GM21529 (cell line): ENCODE results near the gene SLC25A14.

Experiments used
- ATAC-seq: cut with Tn5 transposase; IDR thresholded peaks from one replicate; pipeline ENCODE4 v1.9.1; 2021; ENCODE audit not compliant: unreplicated experiment

Gene SLC25A14

GRCh38 chrX:130378024-130378669 is 38.4 kb downstream of the SLC25A14 start:
- no peak for ATAC-seq

DNA sequence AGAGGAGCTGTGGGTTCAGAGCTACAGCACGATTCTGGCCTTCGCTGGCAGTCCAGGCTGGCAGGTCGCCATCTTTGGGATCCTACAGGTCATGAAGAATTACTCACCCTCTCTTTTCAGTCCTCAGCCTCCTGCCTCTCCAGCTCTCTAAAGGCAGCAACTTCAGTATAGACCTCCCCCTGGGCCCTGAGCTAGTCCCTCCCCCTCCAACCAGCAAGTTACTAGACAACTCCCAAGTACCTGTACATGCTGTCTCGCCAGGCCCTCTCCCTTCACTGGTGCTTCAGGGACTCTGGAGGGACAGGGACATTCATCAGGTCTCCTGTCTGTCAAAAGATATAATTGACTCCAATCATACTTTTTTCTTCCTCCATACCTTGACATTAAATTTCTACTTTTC is 45.8 kb downstream of the SLC25A14 start, which contains the start of gene GPR119:
Gene GPR119, minus strand, starts transcription at position 155 of the 400 bp plus-strand sequence. CDS start 227 bp downstream, outside the sequence.
- ATAC-seq = no peak

DNA sequence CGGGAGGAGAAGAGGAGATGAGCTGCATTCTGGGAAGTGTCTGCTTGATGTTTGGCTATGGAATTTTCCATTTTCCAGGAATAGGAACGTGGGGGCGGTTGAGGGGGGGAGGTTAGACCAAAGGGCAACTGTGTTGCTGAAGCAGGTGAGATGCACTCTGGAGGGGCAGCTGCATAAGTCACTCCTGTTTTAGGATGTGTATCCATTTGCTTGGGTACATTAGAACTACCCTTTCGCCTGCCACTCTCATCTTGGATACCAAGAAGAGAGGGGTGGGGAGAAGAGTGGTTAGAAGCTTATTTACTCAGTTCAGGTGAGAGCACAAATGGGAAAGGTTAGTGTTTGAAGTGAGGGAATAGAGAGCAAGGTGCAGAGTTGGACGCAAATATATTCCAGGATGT is 46.7 kb downstream of the SLC25A14 start:
- no peak for ATAC-seq

DNA sequence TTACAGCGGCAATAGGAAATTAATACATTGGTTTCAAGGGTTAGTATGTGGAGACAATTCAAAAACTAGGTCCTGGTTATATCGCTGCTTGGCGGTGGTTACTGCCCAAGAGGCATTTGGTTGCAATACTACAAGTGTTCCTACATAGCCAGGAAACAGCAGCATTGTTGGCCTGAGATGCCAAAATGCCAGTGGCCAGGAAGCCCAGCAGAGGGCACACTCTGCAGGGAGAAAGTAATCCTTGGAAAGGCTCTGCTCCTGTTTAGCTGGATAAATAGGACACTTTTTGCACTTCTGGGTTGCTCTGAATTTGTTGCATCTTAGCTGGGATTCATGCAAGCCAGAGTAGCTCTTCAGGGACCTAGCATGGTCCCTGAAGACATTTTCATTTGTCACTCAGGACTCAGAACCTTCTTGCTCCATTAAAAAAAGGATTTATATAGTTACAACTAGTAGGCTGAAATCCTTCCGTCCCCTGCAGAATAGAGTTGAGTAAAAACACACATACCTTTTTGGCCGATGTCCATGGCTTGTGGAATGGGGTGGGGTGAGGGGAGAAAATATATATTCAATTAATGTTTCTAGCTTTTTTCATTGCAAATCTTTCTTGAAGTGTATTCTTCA is 53.8 kb downstream of the SLC25A14 start:
- ATAC-seq = no peak

DNA sequence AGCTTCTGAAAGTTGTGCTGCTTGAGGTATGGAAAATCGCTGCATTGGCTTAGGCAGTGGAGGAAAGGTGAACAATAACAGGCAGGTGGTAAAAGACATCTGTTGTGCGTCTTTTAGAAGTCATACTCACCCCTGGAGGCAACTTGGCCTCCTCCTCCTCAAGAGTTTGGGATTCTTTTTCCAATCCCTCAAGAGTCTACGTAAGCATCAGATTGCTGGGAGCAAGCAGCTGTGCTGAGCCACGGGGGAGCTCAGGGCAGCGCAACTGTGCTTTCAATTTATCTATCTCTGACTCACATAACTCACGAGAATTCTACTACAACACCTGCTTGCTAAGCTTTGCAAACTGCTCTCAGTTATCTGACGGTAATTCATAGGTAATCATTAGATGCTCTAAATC is 55.6 kb downstream of the SLC25A14 start:
- no peak for ATAC-seq

DNA sequence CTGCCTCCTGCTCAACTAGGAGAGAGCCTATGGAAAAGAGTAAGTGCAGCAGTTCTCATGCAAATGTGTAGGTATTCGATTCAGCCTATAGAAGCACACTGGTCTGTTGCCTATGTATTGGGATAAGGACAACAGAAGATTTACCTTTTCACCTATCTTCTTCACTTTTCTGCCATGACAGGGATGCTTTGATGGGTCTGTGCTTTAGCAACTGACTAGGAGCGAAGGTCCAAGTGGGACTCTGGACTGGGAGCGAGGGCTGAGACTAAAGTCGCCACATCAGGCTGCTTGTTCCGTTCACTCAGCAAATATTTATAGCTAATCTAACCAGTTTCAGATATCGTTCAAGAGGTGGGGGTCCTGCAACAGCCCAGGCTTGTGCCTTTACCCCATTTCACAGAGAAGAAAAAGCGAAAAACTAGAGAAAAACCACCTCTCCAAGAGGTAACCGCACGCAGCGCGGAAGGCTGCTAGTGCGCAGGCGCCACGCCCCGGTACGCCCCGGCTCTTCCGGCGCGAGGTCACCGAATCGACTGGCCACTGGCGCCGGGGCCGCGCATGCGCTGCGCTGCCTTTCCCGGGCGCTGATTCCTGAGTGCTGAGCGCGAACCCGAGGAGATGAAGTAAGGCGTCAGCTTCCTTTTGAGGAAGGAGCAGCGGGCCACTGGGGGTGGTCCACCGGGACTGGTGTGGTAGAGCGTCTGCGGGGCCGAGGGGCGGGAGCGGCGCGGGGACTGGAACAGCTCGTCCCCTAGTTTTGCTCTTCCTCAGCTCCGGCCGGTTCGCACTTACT is 61.9 kb downstream of the SLC25A14 start, which contains the start of gene RBMX2:
Gene RBMX2, plus strand, starts transcription at position 573 of the 793 bp plus-strand sequence. Its CDS starts 46 bp downstream, at position 619.
- peak; percentile 95 for ATAC-seq

DNA sequence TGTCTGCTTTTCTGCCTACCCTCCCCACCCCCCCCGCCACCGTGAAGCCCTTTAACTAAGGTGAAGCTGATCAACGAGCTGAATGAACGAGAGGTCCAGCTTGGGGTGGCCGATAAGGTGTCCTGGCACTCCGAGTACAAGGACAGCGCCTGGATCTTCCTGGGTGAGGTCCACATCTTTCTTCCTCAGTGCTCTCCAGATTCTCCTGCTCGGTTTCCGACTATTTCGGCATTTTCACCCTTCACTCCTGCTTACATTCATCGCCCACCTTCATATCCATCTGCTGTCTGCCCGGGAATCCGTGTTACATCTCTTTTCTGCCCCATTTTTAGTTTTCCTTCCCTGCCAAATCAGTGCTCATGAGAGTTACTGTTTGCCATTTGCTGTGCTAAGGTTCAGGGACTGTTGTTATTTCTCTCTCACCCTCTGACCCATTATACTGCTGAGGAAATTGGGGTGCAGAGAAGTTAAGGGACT is 62.5 kb downstream of the SLC25A14 start:
- no peak for ATAC-seq

DNA sequence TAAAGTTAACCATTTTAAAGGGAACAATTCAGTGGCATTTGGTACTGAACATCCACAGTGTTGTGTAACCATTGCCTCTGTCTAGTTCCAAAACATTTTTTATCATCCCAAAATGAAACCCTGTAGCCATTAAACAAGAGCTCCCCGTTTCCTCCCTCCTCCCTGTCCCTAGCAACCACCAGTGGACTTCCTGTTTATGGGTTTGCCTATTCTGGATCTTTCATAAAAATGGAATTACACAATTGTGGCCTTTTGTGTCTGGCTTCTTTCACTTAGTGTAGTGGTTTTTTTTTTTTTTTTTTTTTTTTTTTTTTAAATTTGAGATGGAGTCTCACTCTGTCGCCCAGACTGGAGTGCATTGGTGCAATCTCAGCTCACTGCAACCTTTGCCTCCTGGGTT is 73.7 kb downstream of the SLC25A14 start:
- ATAC-seq = no peak

GRCh38 chrX:130414800-130415199 is 75.1 kb downstream of the SLC25A14 start:
- ATAC-seq = no peak

- no peak for ATAC-seq
These were observed 75.5 kb downstream of the SLC25A14 start for GRCh38 chrX:130415201-130415600.

DNA sequence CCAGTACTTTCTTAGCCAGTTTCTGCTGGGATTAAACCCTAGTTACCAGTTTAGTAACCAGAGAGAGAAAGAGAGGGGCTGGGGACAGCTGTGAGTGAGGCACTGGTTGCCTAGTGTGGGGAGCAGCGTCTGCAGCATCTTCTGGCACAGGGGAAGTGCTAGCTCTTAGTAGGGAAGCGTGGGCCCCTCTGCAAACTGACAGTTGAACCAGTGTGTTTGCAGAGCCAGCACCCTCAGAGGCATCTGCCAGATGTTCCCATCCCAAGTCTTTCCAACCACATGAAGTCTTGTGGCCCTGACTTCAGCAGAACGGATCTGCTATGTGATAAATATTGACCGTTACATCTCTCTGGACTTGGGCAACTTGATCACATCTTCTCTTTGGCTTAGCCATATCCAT is 77.1 kb downstream of the SLC25A14 start:
- no peak for ATAC-seq

DNA sequence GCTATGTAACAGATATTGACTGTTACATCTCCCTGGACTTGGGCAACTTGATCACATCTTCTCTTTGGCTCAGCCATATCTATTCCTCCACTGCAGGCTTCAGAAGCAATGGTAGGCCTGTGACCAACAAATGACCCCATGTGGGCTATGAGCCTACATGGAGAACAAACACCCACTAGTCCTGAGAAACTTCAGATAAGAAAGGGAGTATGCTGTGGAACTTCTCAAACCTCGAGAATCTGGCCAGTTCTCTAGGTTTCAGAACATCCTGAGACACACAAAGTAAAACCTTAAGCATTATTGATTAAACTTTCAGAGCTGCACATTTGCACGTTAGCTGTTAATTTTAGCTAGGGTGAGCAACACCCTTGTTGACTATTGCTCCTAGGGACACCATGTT is 78.3 kb downstream of the SLC25A14 start:
- no peak for ATAC-seq

DNA sequence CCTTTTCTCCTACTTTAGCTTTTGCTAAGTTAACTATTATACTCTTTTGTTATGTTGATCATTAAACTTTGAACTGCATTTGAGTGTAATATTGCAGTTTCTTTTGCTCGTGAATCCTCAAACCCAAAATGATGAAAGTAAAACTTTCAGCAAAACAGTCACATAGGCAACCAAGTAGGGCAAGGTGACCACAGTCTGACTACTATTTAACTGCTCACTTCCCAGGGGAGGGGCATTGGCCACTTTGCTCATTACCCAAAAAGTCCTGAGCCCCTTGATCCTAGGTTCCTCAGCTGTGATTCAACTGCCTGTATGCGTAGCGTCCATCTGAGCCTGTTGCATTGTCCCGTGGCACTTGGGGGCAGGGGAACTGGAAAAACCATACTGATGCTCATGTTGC is 79.0 kb downstream of the SLC25A14 start:
- ATAC-seq = no peak

- ATAC-seq = no peak
These were observed 79.5 kb downstream of the SLC25A14 start for GRCh38 chrX:130419263-130419662.
